ENCODE measurements around the gene PRR36.
A peak's percentile ranks its signal among the peaks of the same experiment; 100 is the strongest.

DNA sequence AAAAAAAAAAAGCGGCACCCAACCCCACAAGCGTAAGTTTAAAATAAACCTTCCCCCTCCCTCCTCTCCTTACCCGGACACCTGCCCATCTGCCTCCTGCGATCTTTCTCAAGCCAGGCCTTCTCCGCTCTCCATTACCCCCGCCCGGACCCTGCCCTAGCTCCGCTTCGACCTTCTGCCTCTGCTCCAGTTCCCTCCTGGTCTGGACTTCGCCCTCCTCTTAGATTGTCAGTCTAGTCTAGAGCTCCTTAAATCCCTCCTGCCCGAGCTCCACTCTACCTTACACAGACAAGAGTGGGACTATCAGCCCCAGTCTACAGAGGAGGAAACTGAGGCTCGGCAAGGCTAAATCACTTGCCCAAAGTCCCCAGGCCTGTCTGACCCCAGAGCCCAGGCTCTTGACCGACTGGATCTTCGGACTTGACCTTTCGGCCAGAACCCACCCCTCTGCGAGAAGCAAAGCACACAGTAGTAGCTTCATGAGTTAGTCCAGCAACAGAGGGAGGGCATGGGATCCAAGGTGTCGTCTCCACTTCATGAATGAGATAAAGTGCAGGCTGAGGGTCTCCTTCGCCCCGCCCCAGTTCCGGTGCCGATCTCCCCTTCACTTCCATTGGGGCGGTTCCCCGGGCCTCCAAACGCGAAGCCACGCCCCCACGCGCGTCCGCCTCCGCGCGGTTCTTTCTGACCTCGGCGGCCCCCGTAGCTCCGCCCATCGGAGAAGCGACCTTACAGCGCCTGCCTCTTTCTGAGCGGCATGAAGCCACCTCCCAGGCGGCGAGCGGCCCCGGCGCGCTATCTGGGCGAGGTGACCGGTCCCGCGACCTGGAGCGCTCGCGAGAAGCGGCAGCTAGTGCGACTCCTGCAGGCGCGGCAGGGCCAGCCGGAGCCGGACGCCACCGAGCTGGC, 45.7 kb upstream of the PRR36 start, which contains the start of gene SNAPC2:
- TF ChIP-seq, protein P1, sequence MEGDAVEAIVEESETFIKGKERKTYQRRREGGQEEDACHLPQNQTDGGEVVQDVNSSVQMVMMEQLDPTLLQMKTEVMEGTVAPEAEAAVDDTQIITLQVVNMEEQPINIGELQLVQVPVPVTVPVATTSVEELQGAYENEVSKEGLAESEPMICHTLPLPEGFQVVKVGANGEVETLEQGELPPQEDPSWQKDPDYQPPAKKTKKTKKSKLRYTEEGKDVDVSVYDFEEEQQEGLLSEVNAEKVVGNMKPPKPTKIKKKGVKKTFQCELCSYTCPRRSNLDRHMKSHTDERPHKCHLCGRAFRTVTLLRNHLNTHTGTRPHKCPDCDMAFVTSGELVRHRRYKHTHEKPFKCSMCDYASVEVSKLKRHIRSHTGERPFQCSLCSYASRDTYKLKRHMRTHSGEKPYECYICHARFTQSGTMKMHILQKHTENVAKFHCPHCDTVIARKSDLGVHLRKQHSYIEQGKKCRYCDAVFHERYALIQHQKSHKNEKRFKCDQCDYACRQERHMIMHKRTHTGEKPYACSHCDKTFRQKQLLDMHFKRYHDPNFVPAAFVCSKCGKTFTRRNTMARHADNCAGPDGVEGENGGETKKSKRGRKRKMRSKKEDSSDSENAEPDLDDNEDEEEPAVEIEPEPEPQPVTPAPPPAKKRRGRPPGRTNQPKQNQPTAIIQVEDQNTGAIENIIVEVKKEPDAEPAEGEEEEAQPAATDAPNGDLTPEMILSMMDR (IDR thresholded peaks at IDR 0.05): no peak
- TF ChIP-seq POLR2AphosphoS5 (IDR thresholded peaks at IDR 0.05) (peak; percentile 68 to 90 (median 87)), POLR2A (IDR thresholded peaks at IDR 0.05) (peak; percentile 22 to 59), EP300 (IDR thresholded peaks at IDR 0.05) (peak in 1 of 4 donors; percentile 64)

Measured in sigmoid colon (tissue), 4 donors.